Fibroblast of lung (primary cell): Measurements from ENCODE around the gene CFLAR. TPM values are rescaled to one million over a fixed set of nuclear protein-coding genes. Genes with fewer than 3 reads are reported as not detected.

Experiments
- DNase-seq, 2 donors: peaks; one replicate each; pipeline versions ENCODE4 v3.0.0 to v3.0.0-alpha.2; 2010; ENCODE audit warnings: low read depth in 2 of 2
- H2AFZ ChIP-seq: 2 replicates; pipeline ENCODE4 v1.5.1; 2012; ENCODE audit warnings: low read length, control low read depth, inconsistent platforms
- H3K27ac ChIP-seq: 2 replicates; pipeline ENCODE4 v1.5.1; 2011; ENCODE audit warnings: low read length, control low read depth; ENCODE audit not compliant: insufficient read depth
- H3K27me3 ChIP-seq: 2 replicates; pipeline ENCODE4 v1.5.1; 2011; ENCODE audit warnings: mild to moderate bottlenecking, low read length; ENCODE audit not compliant: control insufficient read depth, insufficient read depth
- H3K36me3 ChIP-seq: 2 replicates; pipeline ENCODE4 v1.5.1; 2011; ENCODE audit warnings: low read length; ENCODE audit not compliant: control insufficient read depth, insufficient read depth
- H3K4me1 ChIP-seq: 2 replicates; pipeline ENCODE4 v1.5.1; 2011; ENCODE audit warnings: low read length; ENCODE audit not compliant: control insufficient read depth, insufficient read depth; ENCODE audit errors: extremely low read depth
- H3K4me2 ChIP-seq: 2 replicates; pipeline ENCODE4 v1.5.1; 2011; ENCODE audit warnings: low read length, control low read depth; ENCODE audit not compliant: insufficient read depth; ENCODE audit errors: extremely low read depth
- H3K4me3 ChIP-seq, 4 experiments: fragments of 200-600 bp in 1 of 4; sonication (generic) in 1 of 4; replicated peaks in 1 of 4; 2 replicates each; pipeline ENCODE4 v1.5.1; 2011 to 2016; ENCODE audit warnings: low read length in 4 of 4, low read depth in 3 of 4, mild to moderate bottlenecking in 3 of 4, control low read depth in 2 of 4, inconsistent platforms in 1 of 4, mixed read lengths in 1 of 4; ENCODE audit not compliant: insufficient read depth in 1 of 4; ENCODE audit errors: control extremely low read depth in 1 of 4
- H3K79me2 ChIP-seq: 2 replicates; pipeline ENCODE4 v1.5.1; 2012; ENCODE audit warnings: mild to moderate bottlenecking, low read length, inconsistent platforms; ENCODE audit not compliant: control insufficient read depth, insufficient read depth
- H3K9ac ChIP-seq: 2 replicates; pipeline ENCODE4 v1.5.1; 2011; ENCODE audit warnings: mild to moderate bottlenecking, low read length, control low read depth; ENCODE audit not compliant: insufficient read depth
- H3K9me3 ChIP-seq: 2 replicates; pipeline ENCODE4 v1.5.1; 2012; ENCODE audit warnings: low read depth, low read length; ENCODE audit not compliant: control insufficient read depth, insufficient read depth
- H4K20me1 ChIP-seq: 2 replicates; pipeline ENCODE4 v1.5.1; 2011; ENCODE audit warnings: low read length; ENCODE audit not compliant: control insufficient read depth, insufficient read depth; ENCODE audit errors: extremely low read depth
- CTCF ChIP-seq, 2 donors: IDR thresholded peaks in 1 of 2; conservative IDR thresholded peaks in 1 of 2; 1 replicate in 1 of 2; 2 replicates in 1 of 2; pipeline ENCODE4 v1.5.1; 2011 to 2012; ENCODE audit warnings: low read length in 2 of 2, control low read depth in 1 of 2, inconsistent platforms in 1 of 2, low read depth in 1 of 2, mild to moderate bottlenecking in 1 of 2
- EZH2 ChIP-seq: IDR thresholded peaks from 2 replicates; pipeline ENCODE4 v1.5.1; 2012; ENCODE audit warnings: low read length, control low read depth, mild to moderate bottlenecking; ENCODE audit errors: missing control alignments
- polyA plus RNA-seq, 2 donors: library from polyadenylated mRNA; depleted of rRNA in 1 of 2; stranded (reverse) in 1 of 2; unstranded in 1 of 2; fragments of >200 nt; gene quantifications; 2 replicates each; pipeline ENCODE4 v1.2.1, GENCODE V29; 2011 to 2012; ENCODE audit warnings: missing spikeins in 1 of 2
- total RNA-seq: library from RNA; depleted of rRNA; stranded (reverse); fragments of >200 nt; gene quantifications from 2 replicates; pipeline ENCODE4 v1.2.1, GENCODE V29; 2014

The CFLAR gene
- total and polyA plus RNA-seq, 2 donors (not counting 1 experiment from before 2014, with no cell fraction given): 39.3 to 80.4 TPM

GRCh38 chr2:201108341-201108740, 7.6 kb upstream of the CFLAR start:
- Histone ChIP-seq H3K4me3 (no peak overlapping the region), H3K36me3 (no peaks in the 10 kb centered on the region), H3K27me3 (no peaks in the 10 kb centered on the region), H3K27ac (no peak overlapping the region), H3K9me3 (no peaks in the 10 kb centered on the region), H3K4me1 (no peaks in the 10 kb centered on the region), H2AFZ (no peak overlapping the region), H3K4me2 (no peak overlapping the region), H3K79me2 (no peaks in the 10 kb centered on the region), H3K9ac (no peak overlapping the region), H4K20me1 (no peaks in the 10 kb centered on the region)
- no peak for TF ChIP-seq EZH2
- TF ChIP-seq CTCF (conservative IDR thresholded peaks at IDR 0.05 in 1 of 2, IDR thresholded peaks at IDR 0.05 in 1 of 2; ENCODE audit: low read depth in 1 of 2, low read length in 2 of 2): no peak
- DNase-seq: no peak

- Histone ChIP-seq H3K9ac (no peak overlapping the region), H3K36me3 (no peaks in the 10 kb centered on the region), H3K79me2 (no peaks in the 10 kb centered on the region), H3K4me3 (no peak overlapping the region), H3K4me2 (no peak overlapping the region), H2AFZ (no peak overlapping the region), H3K27me3 (no peaks in the 10 kb centered on the region), H3K4me1 (no peaks in the 10 kb centered on the region), H3K27ac (no peak overlapping the region), H3K9me3 (no peaks in the 10 kb centered on the region), H4K20me1 (no peaks in the 10 kb centered on the region)
- no peak for DNase-seq
- TF ChIP-seq EZH2: no peak
- TF ChIP-seq CTCF (conservative IDR thresholded peaks at IDR 0.05 in 1 of 2, IDR thresholded peaks at IDR 0.05 in 1 of 2; ENCODE audit: low read depth in 1 of 2, low read length in 2 of 2): no peak
Observed at GRCh38 chr2:201109186-201109585, 6.8 kb upstream of the CFLAR start.

GRCh38 chr2:201110615-201111014, 5.3 kb upstream of the CFLAR start:
- Histone ChIP-seq H3K4me3 (no peak overlapping the region), H2AFZ (no peak overlapping the region), H3K9me3 (no peaks in the 10 kb centered on the region), H4K20me1 (no peaks in the 10 kb centered on the region), H3K27ac (no peak overlapping the region), H3K79me2 (no peaks in the 10 kb centered on the region), H3K9ac (no peak overlapping the region), H3K4me1 (peaks cover 2% of the 10 kb centered on the region), H3K4me2 (no peak overlapping the region), H3K36me3 (no peaks in the 10 kb centered on the region), H3K27me3 (no peaks in the 10 kb centered on the region)
- no peak for DNase-seq
- TF ChIP-seq EZH2 (no peak), CTCF (conservative IDR thresholded peaks at IDR 0.05 in 1 of 2, IDR thresholded peaks at IDR 0.05 in 1 of 2; ENCODE audit: low read depth in 1 of 2, low read length in 2 of 2) (no peak)
